Suprapubic skin (tissue), 4 donors: ENCODE measurements around the gene PPIP5K1. TPM values are rescaled to one million over a fixed set of nuclear protein-coding genes. Genes with fewer than 3 reads are reported as not detected.

Experiments used
- DNase-seq, 2 donors: peaks; one replicate each; pipeline ENCODE4 v3.0.0-alpha.2; 2019; ENCODE audit warnings: low spot score in 2 of 2
- H3K27ac ChIP-seq: fragments of 200-600 bp; sonication (generic); one replicate; pipeline ENCODE4 v1.5.1; 2019
- H3K27me3 ChIP-seq: fragments of 200-600 bp; sonication (generic); one replicate; pipeline ENCODE4 v1.5.1; 2019
- H3K36me3 ChIP-seq: fragments of 200-600 bp; sonication (generic); one replicate; pipeline ENCODE4 v1.5.1; 2019
- H3K4me1 ChIP-seq: fragments of 200-600 bp; sonication (generic); one replicate; pipeline ENCODE4 v1.5.1; 2019
- H3K4me3 ChIP-seq: fragments of 200-600 bp; sonication (generic); one replicate; pipeline ENCODE4 v1.5.1; 2019; ENCODE audit warnings: mild to moderate bottlenecking
- H3K9me3 ChIP-seq: fragments of 200-600 bp; sonication (generic); one replicate; pipeline ENCODE4 v1.5.1; 2019
- EP300 ChIP-seq: sonication (generic); formaldehyde crosslinking; IDR thresholded peaks from one replicate; pipeline ENCODE4 v1.6.1; 2017; ENCODE audit warnings: antibody characterized with exemption
- POLR2A ChIP-seq, 2 donors: fragments of 450-650 bp; IDR thresholded peaks; one replicate each; pipeline ENCODE4 v1.6.1; 2017; ENCODE audit warnings: antibody characterized with exemption in 2 of 2, mild to moderate bottlenecking in 2 of 2, moderate library complexity in 2 of 2
- POLR2AphosphoS5 ChIP-seq, 3 donors: sonication (generic); formaldehyde crosslinking; IDR thresholded peaks; one replicate each; pipeline ENCODE4 v1.6.1; 2017; ENCODE audit warnings: antibody characterized with exemption in 3 of 3
- WGBS: methylation state at CpG from one replicate; pipeline ENCODE4 v1.1.5; 2018; 5-methylcytosine and 5-hydroxymethylcytosine counted together
- total RNA-seq, 4 donors: library from RNA; depleted of rRNA; stranded (reverse); fragments of >200 nt; gene quantifications; one replicate each; pipeline ENCODE4 v1.1.0, GENCODE V29; 2016
- TF ChIP-seq, protein P1 (sequence below), 2 donors: fragments of 200-600 bp in 1 of 2; fragments of 450-650 bp in 1 of 2; sonication (generic) in 1 of 2; IDR thresholded peaks; one replicate each; pipeline ENCODE4 v1.5.1; 2016 to 2019; ENCODE audit warnings: antibody characterized with exemption in 2 of 2, mild to moderate bottlenecking in 1 of 2, moderate library complexity in 1 of 2

Gene PPIP5K1
- total RNA-seq, 4 donors from 2014 or later, result 23.8 to 63.6 (median 32.6) TPM

GRCh38 chr15:43527802-43528541 is 62.0 kb downstream of the PPIP5K1 start:
- no peak for TF ChIP-seq POLR2AphosphoS5 (IDR thresholded peaks at IDR 0.05)
- TF ChIP-seq, protein P1, sequence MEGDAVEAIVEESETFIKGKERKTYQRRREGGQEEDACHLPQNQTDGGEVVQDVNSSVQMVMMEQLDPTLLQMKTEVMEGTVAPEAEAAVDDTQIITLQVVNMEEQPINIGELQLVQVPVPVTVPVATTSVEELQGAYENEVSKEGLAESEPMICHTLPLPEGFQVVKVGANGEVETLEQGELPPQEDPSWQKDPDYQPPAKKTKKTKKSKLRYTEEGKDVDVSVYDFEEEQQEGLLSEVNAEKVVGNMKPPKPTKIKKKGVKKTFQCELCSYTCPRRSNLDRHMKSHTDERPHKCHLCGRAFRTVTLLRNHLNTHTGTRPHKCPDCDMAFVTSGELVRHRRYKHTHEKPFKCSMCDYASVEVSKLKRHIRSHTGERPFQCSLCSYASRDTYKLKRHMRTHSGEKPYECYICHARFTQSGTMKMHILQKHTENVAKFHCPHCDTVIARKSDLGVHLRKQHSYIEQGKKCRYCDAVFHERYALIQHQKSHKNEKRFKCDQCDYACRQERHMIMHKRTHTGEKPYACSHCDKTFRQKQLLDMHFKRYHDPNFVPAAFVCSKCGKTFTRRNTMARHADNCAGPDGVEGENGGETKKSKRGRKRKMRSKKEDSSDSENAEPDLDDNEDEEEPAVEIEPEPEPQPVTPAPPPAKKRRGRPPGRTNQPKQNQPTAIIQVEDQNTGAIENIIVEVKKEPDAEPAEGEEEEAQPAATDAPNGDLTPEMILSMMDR (IDR thresholded peaks at IDR 0.05), result no peak
- no peak for TF ChIP-seq POLR2A (IDR thresholded peaks at IDR 0.05)
- no peak for TF ChIP-seq EP300
- no peak for DNase-seq
- H3K4me1 ChIP-seq, result peaks cover 4% of the 10 kb centered on the region
- H3K27ac ChIP-seq, result no peak overlapping the region
- H3K36me3 ChIP-seq, result peaks cover 26% of the 10 kb centered on the region
- no peaks in the 10 kb centered on the region for H3K27me3 ChIP-seq
- no peaks in the 10 kb centered on the region for H3K9me3 ChIP-seq
- no peak overlapping the region for H3K4me3 ChIP-seq
- WGBS, result 88% methylated on average over 7 of the region's 12 CpGs

GRCh38 chr15:43527016-43527801 is 62.8 kb downstream of the PPIP5K1 start:
- Histone ChIP-seq H3K4me1 (peaks cover 4% of the 10 kb centered on the region), H3K27me3 (no peaks in the 10 kb centered on the region), H3K36me3 (peaks cover 28% of the 10 kb centered on the region), H3K4me3 (no peak overlapping the region), H3K27ac (no peak overlapping the region), H3K9me3 (no peaks in the 10 kb centered on the region)
- TF ChIP-seq POLR2A (IDR thresholded peaks at IDR 0.05), result no peak
- no peak for TF ChIP-seq POLR2AphosphoS5 (IDR thresholded peaks at IDR 0.05)
- TF ChIP-seq, protein P1 (IDR thresholded peaks at IDR 0.05), result no peak
- no peak for TF ChIP-seq EP300
- no peak for DNase-seq
- 81% methylated on average over 8 of the region's 9 CpGs for WGBS

DNA sequence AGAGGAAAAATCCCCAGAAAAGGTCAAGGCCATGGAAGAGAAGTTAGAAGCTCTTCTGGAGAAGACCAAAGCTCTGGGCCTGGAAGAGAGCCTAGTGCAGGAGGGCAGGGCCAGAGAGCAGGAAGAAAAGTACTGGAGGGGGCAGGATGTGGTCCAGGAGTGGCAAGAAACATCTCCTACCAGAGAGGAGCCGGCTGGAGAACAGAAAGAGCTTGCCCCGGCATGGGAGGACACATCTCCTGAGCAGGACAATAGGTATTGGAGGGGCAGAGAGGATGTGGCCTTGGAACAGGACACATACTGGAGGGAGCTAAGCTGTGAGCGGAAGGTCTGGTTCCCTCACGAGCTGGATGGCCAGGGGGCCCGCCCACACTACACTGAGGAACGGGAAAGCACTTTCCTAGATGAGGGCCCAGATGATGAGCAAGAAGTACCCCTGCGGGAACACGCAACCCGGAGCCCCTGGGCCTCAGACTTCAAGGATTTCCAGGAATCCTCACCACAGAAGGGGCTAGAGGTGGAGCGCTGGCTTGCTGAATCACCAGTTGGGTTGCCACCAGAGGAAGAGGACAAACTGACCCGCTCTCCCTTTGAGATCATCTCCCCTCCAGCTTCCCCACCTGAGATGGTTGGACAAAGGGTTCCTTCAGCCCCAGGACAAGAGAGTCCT is 63.6 kb downstream of the PPIP5K1 start:
- Histone ChIP-seq H3K9me3 (no peaks in the 10 kb centered on the region), H3K27ac (no peak overlapping the region), H3K4me3 (no peak overlapping the region), H3K4me1 (peaks cover 4% of the 10 kb centered on the region), H3K36me3 (peaks cover 36% of the 10 kb centered on the region), H3K27me3 (no peaks in the 10 kb centered on the region)
- WGBS, result 87% methylated on average over 8 of the region's 11 CpGs
- TF ChIP-seq POLR2A (IDR thresholded peaks at IDR 0.05), result no peak
- TF ChIP-seq EP300, result no peak
- TF ChIP-seq POLR2AphosphoS5 (IDR thresholded peaks at IDR 0.05), result no peak
- TF ChIP-seq, protein P1 (IDR thresholded peaks at IDR 0.05), result no peak
- DNase-seq, result no peak

GRCh38 chr15:43525131-43525530 is 64.9 kb downstream of the PPIP5K1 start:
- DNase-seq, result no peak
- Histone ChIP-seq H3K27me3 (no peaks in the 10 kb centered on the region), H3K4me3 (no peak overlapping the region), H3K27ac (no peak overlapping the region), H3K36me3 (peaks cover 38% of the 10 kb centered on the region), H3K4me1 (no peaks in the 10 kb centered on the region), H3K9me3 (no peaks in the 10 kb centered on the region)
- TF ChIP-seq EP300, result no peak
- no peak for TF ChIP-seq POLR2AphosphoS5 (IDR thresholded peaks at IDR 0.05)
- TF ChIP-seq, protein P1 (IDR thresholded peaks at IDR 0.05), result no peak
- 81% methylated on average over 4 of the region's 4 CpGs for WGBS
